ENCODE measurements around the gene BNIP2.

- TF ChIP-seq, protein P1, sequence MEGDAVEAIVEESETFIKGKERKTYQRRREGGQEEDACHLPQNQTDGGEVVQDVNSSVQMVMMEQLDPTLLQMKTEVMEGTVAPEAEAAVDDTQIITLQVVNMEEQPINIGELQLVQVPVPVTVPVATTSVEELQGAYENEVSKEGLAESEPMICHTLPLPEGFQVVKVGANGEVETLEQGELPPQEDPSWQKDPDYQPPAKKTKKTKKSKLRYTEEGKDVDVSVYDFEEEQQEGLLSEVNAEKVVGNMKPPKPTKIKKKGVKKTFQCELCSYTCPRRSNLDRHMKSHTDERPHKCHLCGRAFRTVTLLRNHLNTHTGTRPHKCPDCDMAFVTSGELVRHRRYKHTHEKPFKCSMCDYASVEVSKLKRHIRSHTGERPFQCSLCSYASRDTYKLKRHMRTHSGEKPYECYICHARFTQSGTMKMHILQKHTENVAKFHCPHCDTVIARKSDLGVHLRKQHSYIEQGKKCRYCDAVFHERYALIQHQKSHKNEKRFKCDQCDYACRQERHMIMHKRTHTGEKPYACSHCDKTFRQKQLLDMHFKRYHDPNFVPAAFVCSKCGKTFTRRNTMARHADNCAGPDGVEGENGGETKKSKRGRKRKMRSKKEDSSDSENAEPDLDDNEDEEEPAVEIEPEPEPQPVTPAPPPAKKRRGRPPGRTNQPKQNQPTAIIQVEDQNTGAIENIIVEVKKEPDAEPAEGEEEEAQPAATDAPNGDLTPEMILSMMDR (IDR thresholded peaks at IDR 0.05; ENCODE audit: insufficient read depth, low read length) = no peak
- TF ChIP-seq POLR2AphosphoS5 (IDR thresholded peaks at IDR 0.05; ENCODE audit: low read depth) (no peak), GABPA (IDR thresholded peaks at IDR 0.05; ENCODE audit: low read depth) (no peak)
These were observed 18.5 kb upstream of the BNIP2 start for GRCh38 chr15:59707619-59708018.
